ENCODE data around the gene PCDHGA1. TPM values are rescaled to one million over a fixed set of nuclear protein-coding genes. Genes with fewer than 3 reads are reported as not detected.
A peak's percentile ranks its signal among the peaks of the same experiment; 100 is the strongest.

Gene PCDHGA1
- total RNA-seq, 6 donors from 2014 or later = 0.15 to 0.51 (median 0.24) TPM; not detected in 2

DNA sequence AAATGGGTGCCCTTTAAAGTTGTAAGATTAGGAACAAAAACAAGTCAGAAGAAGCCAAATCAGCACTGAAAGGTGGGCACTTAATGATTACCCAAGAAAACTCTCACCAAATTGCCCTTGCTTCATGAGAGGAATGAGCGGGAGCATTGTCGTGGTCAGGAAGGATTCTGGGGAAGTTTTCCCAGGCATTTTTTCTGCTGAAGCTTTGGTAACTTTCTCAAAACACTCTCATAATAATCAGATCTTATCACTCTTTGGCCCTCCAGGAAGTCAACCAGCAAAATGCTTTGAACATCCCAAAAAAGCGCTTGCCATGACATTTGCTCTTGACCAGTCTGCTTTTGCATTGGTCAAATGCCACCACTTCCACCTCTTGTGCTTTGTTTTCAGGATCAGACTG is 135.0 kb downstream of the PCDHGA1 start:
- no peak overlapping the region for H3K27ac ChIP-seq
- ATAC-seq (ENCODE audit: low FRiP score in 2 of 2) = no peak
- DNase-seq = no peak
- H3K36me3 ChIP-seq = no peaks in the 10 kb centered on the region
- H3K4me1 ChIP-seq = no peaks in the 10 kb centered on the region
- H3K4me3 ChIP-seq = no peak overlapping the region
- H3K27me3 ChIP-seq = no peaks in the 10 kb centered on the region
- 96 to 99% methylated on average over 3 of the region's 3 CpGs for WGBS, 2 donors
- TF ChIP-seq, protein P1, sequence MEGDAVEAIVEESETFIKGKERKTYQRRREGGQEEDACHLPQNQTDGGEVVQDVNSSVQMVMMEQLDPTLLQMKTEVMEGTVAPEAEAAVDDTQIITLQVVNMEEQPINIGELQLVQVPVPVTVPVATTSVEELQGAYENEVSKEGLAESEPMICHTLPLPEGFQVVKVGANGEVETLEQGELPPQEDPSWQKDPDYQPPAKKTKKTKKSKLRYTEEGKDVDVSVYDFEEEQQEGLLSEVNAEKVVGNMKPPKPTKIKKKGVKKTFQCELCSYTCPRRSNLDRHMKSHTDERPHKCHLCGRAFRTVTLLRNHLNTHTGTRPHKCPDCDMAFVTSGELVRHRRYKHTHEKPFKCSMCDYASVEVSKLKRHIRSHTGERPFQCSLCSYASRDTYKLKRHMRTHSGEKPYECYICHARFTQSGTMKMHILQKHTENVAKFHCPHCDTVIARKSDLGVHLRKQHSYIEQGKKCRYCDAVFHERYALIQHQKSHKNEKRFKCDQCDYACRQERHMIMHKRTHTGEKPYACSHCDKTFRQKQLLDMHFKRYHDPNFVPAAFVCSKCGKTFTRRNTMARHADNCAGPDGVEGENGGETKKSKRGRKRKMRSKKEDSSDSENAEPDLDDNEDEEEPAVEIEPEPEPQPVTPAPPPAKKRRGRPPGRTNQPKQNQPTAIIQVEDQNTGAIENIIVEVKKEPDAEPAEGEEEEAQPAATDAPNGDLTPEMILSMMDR (IDR thresholded peaks at IDR 0.05) = no peak
- TF ChIP-seq EP300 (IDR thresholded peaks at IDR 0.05) (no peak), POLR2AphosphoS5 (IDR thresholded peaks at IDR 0.05) (no peak), POLR2A (IDR thresholded peaks at IDR 0.05) (no peak)
- H3K9me3 ChIP-seq = no peaks in the 10 kb centered on the region

DNA sequence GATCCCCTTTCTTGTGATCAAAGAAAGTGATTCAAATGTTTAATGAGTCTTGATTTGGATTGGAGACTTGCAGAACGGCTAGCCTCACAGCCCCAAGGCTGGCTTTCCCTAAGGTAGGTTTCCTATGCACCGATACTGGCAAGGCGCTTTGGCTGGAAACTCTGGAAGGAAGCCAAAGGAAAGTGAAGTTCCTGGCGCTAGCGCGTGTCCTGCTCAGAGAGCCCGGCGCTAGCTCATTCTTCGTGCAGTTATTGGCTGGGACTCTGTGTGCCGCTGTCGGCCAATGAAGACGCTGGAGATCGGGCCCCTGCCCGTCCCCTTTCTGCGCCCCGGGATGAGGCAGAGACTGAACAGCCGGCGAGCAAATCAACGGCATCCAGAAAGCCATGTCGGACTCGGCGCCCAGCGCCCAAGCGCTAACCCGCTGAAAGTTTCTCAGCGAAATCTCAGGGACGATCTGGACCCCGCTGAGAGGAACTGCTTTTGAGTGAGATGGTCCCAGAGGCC is 145.4 kb downstream of the PCDHGA1 start, which contains the start of gene PCDHGC3:
TSS of gene PCDHGC3 (plus strand) at position 342 of the 507 bp plus-strand sequence. CDS start at position 493, 151 bp downstream.
- TF ChIP-seq, protein P1 (IDR thresholded peaks at IDR 0.05) = peak in 4 of 6 experiments; percentile 35 to 67 (median 44)
- peak; percentile 58 to 71 for TF ChIP-seq POLR2AphosphoS5 (IDR thresholded peaks at IDR 0.05)
- peak in 2 of 4 donors; percentile 42 to 50 for TF ChIP-seq POLR2A (IDR thresholded peaks at IDR 0.05)
- TF ChIP-seq EP300 (IDR thresholded peaks at IDR 0.05) = no peak
- peaks cover 21 to 42% (median 31%) of the 10 kb centered on the region in 4 donors for H3K4me1 ChIP-seq
- H3K4me3 ChIP-seq = peak within 1 kb of the TSS; percentile 49 to 70 (median 58)
- no peaks in the 10 kb centered on the region for H3K9me3 ChIP-seq
- WGBS, 2 donors = 0 to 1% methylated on average over 3 to 28 of the region's 28 CpGs
- ATAC-seq (ENCODE audit: low FRiP score in 2 of 2) = peak; percentile 96 to 98
- H3K27ac ChIP-seq = peak within 1 kb of the TSS; percentile 82 to 88 (median 84)
- H3K36me3 ChIP-seq = no peaks in the 10 kb centered on the region
- H3K27me3 ChIP-seq = no peaks in the 10 kb centered on the region
- DNase-seq = peak; percentile 89 to 93

DNA sequence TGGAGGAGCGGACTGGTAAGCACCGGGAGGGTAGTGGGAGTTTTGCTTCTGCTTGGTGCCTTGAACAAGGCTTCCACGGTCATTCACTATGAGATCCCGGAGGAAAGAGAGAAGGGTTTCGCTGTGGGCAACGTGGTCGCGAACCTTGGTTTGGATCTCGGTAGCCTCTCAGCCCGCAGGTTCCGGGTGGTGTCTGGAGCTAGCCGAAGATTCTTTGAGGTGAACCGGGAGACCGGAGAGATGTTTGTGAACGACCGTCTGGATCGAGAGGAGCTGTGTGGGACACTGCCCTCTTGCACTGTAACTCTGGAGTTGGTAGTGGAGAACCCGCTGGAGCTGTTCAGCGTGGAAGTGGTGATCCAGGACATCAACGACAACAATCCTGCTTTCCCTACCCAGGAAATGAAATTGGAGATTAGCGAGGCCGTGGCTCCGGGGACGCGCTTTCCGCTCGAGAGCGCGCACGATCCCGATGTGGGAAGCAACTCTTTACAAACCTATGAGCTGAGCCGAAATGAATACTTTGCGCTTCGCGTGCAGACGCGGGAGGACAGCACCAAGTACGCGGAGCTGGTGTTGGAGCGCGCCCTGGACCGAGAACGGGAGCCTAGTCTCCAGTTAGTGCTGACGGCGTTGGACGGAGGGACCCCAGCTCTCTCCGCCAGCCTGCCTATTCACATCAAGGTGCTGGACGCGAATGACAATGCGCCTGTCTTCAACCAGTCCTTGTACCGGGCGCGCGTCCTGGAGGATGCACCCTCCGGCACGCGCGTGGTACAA is 146.0 kb downstream of the PCDHGA1 start:
- TF ChIP-seq POLR2A (IDR thresholded peaks at IDR 0.05) (peak in 1 of 4 donors; percentile 5), POLR2AphosphoS5 (IDR thresholded peaks at IDR 0.05) (peak; percentile 33 to 39), EP300 (IDR thresholded peaks at IDR 0.05) (no peak)
- TF ChIP-seq, protein P1 (IDR thresholded peaks at IDR 0.05) = no peak
- Histone ChIP-seq H3K36me3 (peaks cover 0 to 5% (median 0%) of the 10 kb centered on the region in 4 donors), H3K4me1 (peaks cover 21 to 49% (median 34%) of the 10 kb centered on the region in 4 donors), H3K9me3 (no peaks in the 10 kb centered on the region), H3K27me3 (no peaks in the 10 kb centered on the region), H3K27ac (peak overlapping the region; percentile 82 to 88 (median 84)), H3K4me3 (peak overlapping the region; percentile 49 to 70 (median 58))
- DNase-seq (peak; percentile 49 to 90), ATAC-seq (ENCODE audit: low FRiP score in 2 of 2) (peak; percentile 67 to 68)
- WGBS, 2 donors = 1 to 2% methylated on average over 24 to 36 of the region's 58 CpGs

DNA sequence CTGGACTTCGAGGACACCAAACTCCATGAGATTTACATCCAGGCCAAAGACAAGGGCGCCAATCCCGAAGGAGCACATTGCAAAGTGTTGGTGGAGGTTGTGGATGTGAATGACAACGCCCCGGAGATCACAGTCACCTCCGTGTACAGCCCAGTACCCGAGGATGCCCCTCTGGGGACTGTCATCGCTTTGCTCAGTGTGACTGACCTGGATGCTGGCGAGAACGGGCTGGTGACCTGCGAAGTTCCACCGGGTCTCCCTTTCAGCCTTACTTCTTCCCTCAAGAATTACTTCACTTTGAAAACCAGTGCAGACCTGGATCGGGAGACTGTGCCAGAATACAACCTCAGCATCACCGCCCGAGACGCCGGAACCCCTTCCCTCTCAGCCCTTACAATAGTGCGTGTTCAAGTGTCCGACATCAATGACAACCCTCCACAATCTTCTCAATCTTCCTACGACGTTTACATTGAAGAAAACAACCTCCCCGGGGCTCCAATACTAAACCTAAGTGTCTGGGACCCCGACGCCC is 146.8 kb downstream of the PCDHGA1 start:
- Histone ChIP-seq H3K4me3 (peak overlapping the region; percentile 49 to 70 (median 58)), H3K9me3 (no peaks in the 10 kb centered on the region), H3K4me1 (peaks cover 21 to 52% (median 34%) of the 10 kb centered on the region in 4 donors), H3K27me3 (no peaks in the 10 kb centered on the region), H3K27ac (peak overlapping the region; percentile 82 to 88 (median 84)), H3K36me3 (peaks cover 0 to 5% (median 0%) of the 10 kb centered on the region in 4 donors)
- TF ChIP-seq POLR2AphosphoS5 (IDR thresholded peaks at IDR 0.05) (no peak), POLR2A (IDR thresholded peaks at IDR 0.05) (no peak), EP300 (IDR thresholded peaks at IDR 0.05) (no peak)
- TF ChIP-seq, protein P1 (IDR thresholded peaks at IDR 0.05) = no peak
- 31 to 33% methylated on average over 18 to 24 of the region's 24 CpGs for WGBS, 2 donors
- ATAC-seq (ENCODE audit: low FRiP score in 2 of 2) (no peak), DNase-seq (no peak)
